ENCODE data around the gene RNF169. TPM values are rescaled to one million over a fixed set of nuclear protein-coding genes. Genes with fewer than 3 reads are reported as not detected.
"Not testable (repeated sequence)": the region's sequence is repeated elsewhere in the genome, so short reads cannot be mapped to it uniquely, and the experiment has no call there.

The RNF169 gene
- total RNA-seq, 1 donor, result 15.9 TPM

DNA sequence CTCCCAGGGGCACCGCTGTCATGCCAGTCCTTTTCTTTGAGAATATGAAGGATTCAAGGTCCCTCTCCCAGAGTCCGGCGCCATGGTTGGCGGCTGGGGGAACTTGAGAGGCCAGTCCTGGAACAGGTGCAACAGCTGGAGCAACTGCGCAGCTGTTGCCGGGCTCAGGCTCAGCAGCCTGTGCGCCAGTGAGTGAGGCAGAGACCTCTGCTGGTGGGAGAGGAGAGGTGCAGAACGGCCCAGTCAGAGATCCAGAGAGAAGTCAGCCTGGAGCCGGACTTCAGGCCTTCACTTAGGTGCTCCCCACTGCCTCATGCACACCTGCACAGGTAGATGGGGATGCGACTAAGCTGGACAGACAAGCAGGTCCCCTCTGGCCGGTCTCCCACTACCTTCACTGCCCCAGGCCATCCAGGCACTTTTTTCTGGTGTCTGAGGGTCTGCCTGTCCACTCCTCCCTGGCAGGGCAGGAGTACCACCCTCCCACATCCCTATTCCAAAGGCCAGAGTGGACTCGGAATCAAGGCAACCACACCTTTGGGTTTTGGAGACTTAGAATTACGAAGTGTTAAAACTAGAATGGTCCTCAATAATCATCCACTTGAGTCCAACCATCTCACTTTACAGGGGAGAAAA lies 22.0 kb upstream of the RNF169 start:
- DNase-seq (ENCODE audit: low read depth in 2 of 3, low spot score in 2 of 3), result peak in 2 of 3 donors; percentile 50 to 73

- no peak for DNase-seq (ENCODE audit: low read depth in 2 of 3, low spot score in 2 of 3)
These were observed 19.3 kb upstream of the RNF169 start for GRCh38 chr11:74729397-74729796.

- no peak for DNase-seq (ENCODE audit: low read depth in 2 of 3, low spot score in 2 of 3)
These were observed 17.9 kb upstream of the RNF169 start for GRCh38 chr11:74730571-74731260.

- no peak for DNase-seq (ENCODE audit: low read depth in 2 of 3, low spot score in 2 of 3)
These were observed 17.2 kb upstream of the RNF169 start, which contains the start of gene CHRDL2 for GRCh38 chr11:74731301-74732094. Gene CHRDL2 (minus strand): TSS chr11:74731426. CDS start chr11:74730888, 538 bp downstream.

DNA sequence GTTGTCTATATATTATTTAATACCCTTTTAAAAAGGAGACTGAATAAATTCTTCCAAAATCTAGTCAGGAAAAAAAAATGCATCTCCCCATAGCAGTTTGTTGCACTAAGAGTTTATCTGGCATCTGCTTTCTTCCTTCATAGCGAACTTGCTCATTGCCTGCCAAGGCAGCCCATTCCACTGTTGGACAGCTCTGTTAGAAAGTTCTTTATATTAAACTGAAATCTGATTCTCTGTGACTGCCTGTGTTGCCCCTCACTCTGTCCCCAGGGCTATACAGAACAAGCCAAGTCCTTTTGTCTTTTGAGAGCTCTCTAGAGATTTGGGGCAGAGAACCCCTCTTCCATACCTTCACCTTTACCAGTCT lies 14.1 kb upstream of the RNF169 start:
- DNase-seq (ENCODE audit: low read depth in 2 of 3, low spot score in 2 of 3), result no peak

DNA sequence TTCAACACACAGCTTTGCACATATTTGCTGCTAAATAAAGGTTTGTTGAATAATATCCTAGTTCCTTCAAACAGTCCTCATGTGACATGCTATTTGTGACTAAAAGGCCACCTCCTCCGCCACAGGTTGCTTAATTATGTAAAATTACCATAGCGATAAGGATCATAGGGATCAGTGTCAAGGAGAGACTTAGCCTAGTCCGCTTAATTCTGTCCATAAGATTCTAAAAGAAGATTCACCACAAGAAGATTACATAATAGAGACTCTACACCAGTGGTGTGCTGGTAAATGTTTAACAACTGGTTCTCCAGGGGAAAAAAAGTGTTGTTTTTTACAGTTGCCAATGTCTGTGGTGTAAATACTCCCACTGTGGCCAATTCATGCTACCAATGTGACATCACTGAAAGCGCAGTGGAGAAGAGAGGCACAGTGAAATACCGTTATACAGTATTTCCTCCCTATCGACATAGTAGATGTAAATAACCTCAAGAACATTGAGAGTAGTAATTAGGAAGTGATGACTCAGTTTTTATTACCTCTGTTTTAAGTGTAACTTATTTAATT lies 13.2 kb upstream of the RNF169 start:
- no peak for DNase-seq (ENCODE audit: low read depth in 2 of 3, low spot score in 2 of 3)

GRCh38 chr11:74736031-74736430 lies 12.6 kb upstream of the RNF169 start:
- DNase-seq (ENCODE audit: low read depth in 2 of 3, low spot score in 2 of 3), result no peak

GRCh38 chr11:74739546-74740270 lies 8.9 kb upstream of the RNF169 start:
- peak; percentile 26 to 63 (median 50) for DNase-seq (ENCODE audit: low read depth in 2 of 3, low spot score in 2 of 3)

GRCh38 chr11:74742070-74742469 lies 6.6 kb upstream of the RNF169 start:
- DNase-seq (ENCODE audit: low read depth in 2 of 3, low spot score in 2 of 3), result no peak

DNA sequence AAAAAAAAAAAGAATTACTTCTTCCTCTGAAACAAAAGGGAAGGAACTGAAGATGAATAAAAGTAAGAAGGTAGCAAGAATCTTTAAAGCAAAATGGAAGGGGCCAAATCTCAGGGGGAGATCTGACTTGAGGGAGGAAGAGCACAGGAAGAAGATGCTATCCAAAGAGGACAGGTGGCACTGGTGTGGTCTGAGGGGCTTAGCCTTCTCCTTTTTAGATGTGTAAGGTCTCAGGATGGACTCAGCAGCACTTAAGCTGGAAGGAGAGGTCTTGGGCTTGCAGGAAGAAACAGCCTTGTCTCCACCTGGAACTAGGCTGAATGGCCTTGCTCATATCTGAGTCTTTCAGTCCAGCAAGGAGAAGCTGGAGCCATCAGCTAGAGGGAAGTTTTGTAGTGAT lies 5.0 kb upstream of the RNF169 start:
- no peak for DNase-seq (ENCODE audit: low read depth in 2 of 3, low spot score in 2 of 3)

GRCh38 chr11:74744277-74744676 lies 4.4 kb upstream of the RNF169 start:
- no peak for DNase-seq (ENCODE audit: low read depth in 2 of 3, low spot score in 2 of 3)

GRCh38 chr11:74746868-74747267 lies 1.8 kb upstream of the RNF169 start:
- no peak for DNase-seq (ENCODE audit: low read depth in 2 of 3, low spot score in 2 of 3)

- DNase-seq (ENCODE audit: low read depth in 2 of 3, low spot score in 2 of 3), result peak; percentile 26 to 80 (median 78)
These were observed 697 bp downstream of the RNF169 start for GRCh38 chr11:74749127-74749964.

GRCh38 chr11:74749965-74750296 lies 1.3 kb downstream of the RNF169 start:
- no peak for DNase-seq (ENCODE audit: low read depth in 2 of 3, low spot score in 2 of 3)

- not testable (repeated sequence) for DNase-seq (ENCODE audit: low read depth in 2 of 3, low spot score in 2 of 3)
These were observed 1.9 kb downstream of the RNF169 start for GRCh38 chr11:74750598-74750997.

GRCh38 chr11:74751303-74751702 lies 2.7 kb downstream of the RNF169 start:
- no peak for DNase-seq (ENCODE audit: low read depth in 2 of 3, low spot score in 2 of 3)

GRCh38 chr11:74754507-74755252 lies 6.0 kb downstream of the RNF169 start:
- no peak for DNase-seq (ENCODE audit: low read depth in 2 of 3, low spot score in 2 of 3)

GRCh38 chr11:74755395-74755995 lies 6.8 kb downstream of the RNF169 start:
- no peak for DNase-seq (ENCODE audit: low read depth in 2 of 3, low spot score in 2 of 3)

DNA sequence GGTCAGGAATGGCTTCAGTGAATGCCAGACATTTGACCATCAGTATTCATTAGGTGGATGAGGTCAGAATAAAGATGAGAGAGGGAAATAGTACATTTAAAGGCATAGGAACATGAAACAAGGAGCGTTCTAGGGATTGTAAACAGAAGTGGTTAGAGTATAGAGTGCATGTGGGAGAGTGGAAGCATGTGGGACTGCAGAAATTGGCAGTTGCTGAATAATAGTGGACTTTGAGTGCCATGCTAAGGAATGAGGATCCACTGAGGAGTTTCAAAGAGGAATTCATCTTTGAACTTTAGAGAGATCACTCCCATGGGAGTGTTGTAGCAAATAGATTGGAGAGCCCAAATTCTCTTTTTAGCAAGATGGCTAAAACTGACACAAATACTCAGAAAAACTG lies 7.9 kb downstream of the RNF169 start:
- no peak for DNase-seq (ENCODE audit: low read depth in 2 of 3, low spot score in 2 of 3)
